PC-9 (cell line): ENCODE results near the gene CBR4. TPM values are rescaled to one million over a fixed set of nuclear protein-coding genes. Genes with fewer than 3 reads are reported as not detected.

Experiments used
- BruUV-seq: library from RNA; stranded (reverse); fragments of 400-500 nt; replicated peaks from 2 replicates; lab custom pipeline; 2021; lab: Mats Ljungman, UMichigan
- CTCF ChIA-PET: fragments of 300-600 bp; sonication (Branson Sonifier 250); formaldehyde crosslinking; loops from one replicate; lab custom pipeline; 2022; ENCODE audit warnings: antibody characterized with exemption; lab: Charles Lee
- POLR2A ChIA-PET: fragments of 300-600 bp; sonication (Branson Sonifier 250); formaldehyde crosslinking; loops from one replicate; lab custom pipeline; 2022; ENCODE audit warnings: antibody characterized with exemption; ENCODE audit not compliant: unreplicated experiment; lab: Charles Lee
- DNase-seq, 2 experiments: peaks; one replicate each; pipeline versions ENCODE4 v3.0.0 to v3.0.0-alpha.2; 2015 to 2022; ENCODE audit warnings: mixed read lengths in 1 of 2
- H2AFZ ChIP-seq: fragments of 200-600 bp; sonication (generic); 2 replicates; pipeline ENCODE4 v1.8.1; 2017; ENCODE audit warnings: antibody characterized with exemption
- H3F3A ChIP-seq: fragments of 200-600 bp; sonication (generic); 2 replicates; pipeline ENCODE4 v1.8.1; 2017; ENCODE audit warnings: antibody characterized with exemption, mild to moderate bottlenecking, low read depth; ENCODE audit not compliant: insufficient read depth
- H3K27ac ChIP-seq: fragments of 200-600 bp; sonication (generic); 2 replicates; pipeline ENCODE4 v1.6.1; 2016; ENCODE audit warnings: mixed run types
- H3K27me3 ChIP-seq: fragments of 200-600 bp; sonication (generic); 2 replicates; pipeline ENCODE4 v1.6.1; 2016; ENCODE audit warnings: low read depth, mixed run types; ENCODE audit not compliant: insufficient read depth
- H3K36me3 ChIP-seq: fragments of 200-600 bp; sonication (generic); 2 replicates; pipeline ENCODE4 v1.6.1; 2016; ENCODE audit warnings: low read depth, mixed run types
- H3K4me1 ChIP-seq: fragments of 200-600 bp; sonication (generic); replicated peaks from 2 replicates; pipeline ENCODE4 v1.6.1; 2016; ENCODE audit warnings: mixed run types; ENCODE audit not compliant: insufficient read depth
- H3K4me2 ChIP-seq: fragments of 200-600 bp; sonication (generic); 2 replicates; pipeline ENCODE4 v1.6.1; 2017; ENCODE audit warnings: mixed run types
- H3K4me3 ChIP-seq: fragments of 200-600 bp; sonication (generic); 2 replicates; pipeline ENCODE4 v1.6.1; 2016; ENCODE audit warnings: mixed run types
- H3K79me2 ChIP-seq: fragments of 200-600 bp; sonication (generic); 2 replicates; pipeline ENCODE4 v1.6.1; 2017; ENCODE audit warnings: low read depth, mixed run types
- H3K9me2 ChIP-seq: fragments of 200-600 bp; sonication (generic); 2 replicates; pipeline ENCODE4 v1.8.1; 2017; ENCODE audit warnings: mild to moderate bottlenecking; ENCODE audit not compliant: insufficient read depth
- H3K9me3 ChIP-seq: fragments of 200-600 bp; sonication (generic); 2 replicates; pipeline ENCODE4 v1.8.1; 2016; ENCODE audit warnings: low read depth; ENCODE audit not compliant: insufficient read depth
- H4K20me1 ChIP-seq: fragments of 200-600 bp; sonication (generic); 2 replicates; pipeline ENCODE4 v1.8.1; 2017; ENCODE audit not compliant: insufficient read depth
- CTCF ChIP-seq: fragments of 200-600 bp; sonication (generic); conservative IDR thresholded peaks from 2 replicates; pipeline ENCODE4 v1.6.1; 2017; ENCODE audit warnings: mixed run types, antibody characterized with exemption, mild to moderate bottlenecking, moderate library complexity
- EZH2 ChIP-seq: fragments of 200-600 bp; sonication (generic); IDR thresholded peaks from 2 replicates; pipeline ENCODE4 v1.8.0; 2017; ENCODE audit warnings: antibody characterized with exemption, low read depth
- intact Hi-C: fragments of 100-400 bp; cut with micrococcal nuclease; formaldehyde crosslinking; loops from one replicate; pipeline ENCODE4 v1.10.0; 2022; ENCODE audit not compliant: unreplicated experiment
- total RNA-seq: library from RNA; stranded (reverse); gene quantifications from 2 replicates; pipeline ENCODE4 v1.2.3, GENCODE V29; 2021

Gene CBR4
- total RNA-seq, 1 experiment from 2014 or later: 28.9 TPM

- no TSS peak for BruUV-seq
- H3K4me3 ChIP-seq: no peak overlapping the region
- H3K4me2 ChIP-seq: no peak overlapping the region
- no peaks in the 10 kb centered on the region for H3K27me3 ChIP-seq
- H4K20me1 ChIP-seq: no peaks in the 10 kb centered on the region
- peaks cover 13% of the 10 kb centered on the region for H3K4me1 ChIP-seq
- DNase-seq: peak in 1 of 2 experiments; percentile 59
- no peaks in the 10 kb centered on the region for H3K36me3 ChIP-seq
- H3K9me3 ChIP-seq: no peaks in the 10 kb centered on the region
- no peak overlapping the region for H3K27ac ChIP-seq
- ChIA-PET CTCF (no interaction called here), POLR2A (interaction anchor here (0.5 kb wide), 1 partner anchor 101 kb away, joined by 10 read pairs; no protein-coding TSS in a partner anchor)
- H3K79me2 ChIP-seq: peaks cover 3% of the 10 kb centered on the region
- H3F3A ChIP-seq: no peaks in the 10 kb centered on the region
- H3K9me2 ChIP-seq: no peaks in the 10 kb centered on the region
- intact Hi-C loops: loop anchor here (5.0 kb wide), 1 partner anchor 258 kb away; the partner anchor contains the start of gene SH3RF1
- no peak overlapping the region for H2AFZ ChIP-seq
- TF ChIP-seq CTCF (no peak), EZH2 (no peak)
Measured at GRCh38 chr4:169014586-169014985, 4.5 kb upstream of the CBR4 start.

GRCh38 chr4:169013396-169013795 is 3.3 kb upstream of the CBR4 start:
- Histone ChIP-seq H3K27ac (no peak overlapping the region), H3K4me1 (peaks cover 18% of the 10 kb centered on the region), H3K36me3 (no peaks in the 10 kb centered on the region), H3K79me2 (peaks cover 15% of the 10 kb centered on the region), H4K20me1 (no peaks in the 10 kb centered on the region), H3F3A (no peaks in the 10 kb centered on the region), H3K4me3 (no peak overlapping the region), H3K4me2 (no peak overlapping the region), H3K9me2 (no peaks in the 10 kb centered on the region), H3K27me3 (no peaks in the 10 kb centered on the region), H3K9me3 (no peaks in the 10 kb centered on the region), H2AFZ (no peak overlapping the region)
- BruUV-seq: no TSS peak
- CTCF ChIA-PET: no interaction called here
- POLR2A ChIA-PET: no interaction called here
- TF ChIP-seq EZH2 (no peak), CTCF (no peak)
- DNase-seq: no peak
- intact Hi-C loops: loop anchor here (5.0 kb wide), 1 partner anchor 259 kb away; the partner anchor contains the start of gene SH3RF1

GRCh38 chr4:169012049-169012448 is 2.0 kb upstream of the CBR4 start:
- DNase-seq: no peak
- ChIA-PET CTCF (interaction anchor here (0.6 to 0.7 kb wide), 2 partner anchors 211 to 234 kb away, joined by 8 to 9 read pairs; no protein-coding TSS in a partner anchor), POLR2A (interaction anchor here (0.7 kb wide), 1 partner anchor 258 kb away, joined by 3 read pairs; no protein-coding TSS in a partner anchor)
- no peak overlapping the region for H3K4me3 ChIP-seq
- H3K9me2 ChIP-seq: no peaks in the 10 kb centered on the region
- no peak for TF ChIP-seq CTCF
- no peak for TF ChIP-seq EZH2
- peaks cover 22% of the 10 kb centered on the region for H3K79me2 ChIP-seq
- intact Hi-C loops: loop anchor here (5.0 kb wide), 1 partner anchor 260 kb away; the partner anchor contains the start of gene SH3RF1
- no peak overlapping the region for H3K4me2 ChIP-seq
- H3K9me3 ChIP-seq: no peaks in the 10 kb centered on the region
- peaks cover 29% of the 10 kb centered on the region for H3K4me1 ChIP-seq
- no peak overlapping the region for H2AFZ ChIP-seq
- H3F3A ChIP-seq: no peaks in the 10 kb centered on the region
- H3K36me3 ChIP-seq: no peaks in the 10 kb centered on the region
- H3K27ac ChIP-seq: no peak overlapping the region
- no peaks in the 10 kb centered on the region for H4K20me1 ChIP-seq
- no TSS peak for BruUV-seq
- H3K27me3 ChIP-seq: no peaks in the 10 kb centered on the region
